GM18511 (cell line): ENCODE results near the gene EXO5.
"Not testable (repeated sequence)": the region's sequence is repeated elsewhere in the genome, so short reads cannot be mapped to it uniquely, and the experiment has no call there.

Experiments used
- ATAC-seq: cut with Tn5 transposase; IDR thresholded peaks from one replicate; pipeline ENCODE4 v1.9.1; 2021; ENCODE audit warnings: mild to moderate bottlenecking, moderate library complexity; ENCODE audit not compliant: unreplicated experiment

EXO5 gene

GRCh38 chr1:40508375-40509341, at the start of gene EXO5:
Gene EXO5, plus strand, starts transcription at chr1:40508767. Its CDS starts 5,778 bp downstream, at chr1:40514545.
- ATAC-seq: peak; percentile 95

GRCh38 chr1:40462956-40463590, 45.5 kb upstream of the EXO5 start:
- no peak for ATAC-seq

- ATAC-seq: no peak
These were observed 39.2 kb upstream of the EXO5 start for GRCh38 chr1:40469327-40469726.

- no peak for ATAC-seq
These were observed 33.3 kb upstream of the EXO5 start for GRCh38 chr1:40475268-40475667.

GRCh38 chr1:40476924-40477677, 31.5 kb upstream of the EXO5 start, which contains the start of gene ZFP69:
Gene ZFP69, plus strand, starts transcription at chr1:40477290. Its CDS starts 2,072 bp downstream, at chr1:40479362.
- ATAC-seq: peak; percentile 70

- ATAC-seq: peak; percentile 37
These were observed 30.9 kb upstream of the EXO5 start for GRCh38 chr1:40477678-40478053.

- no peak for ATAC-seq
These were observed 30.3 kb upstream of the EXO5 start for GRCh38 chr1:40478276-40478675.

GRCh38 chr1:40479156-40479555, 29.4 kb upstream of the EXO5 start:
- no peak for ATAC-seq

GRCh38 chr1:40495315-40495903, 13.2 kb upstream of the EXO5 start:
- ATAC-seq: no peak

GRCh38 chr1:40502651-40503050, 5.9 kb upstream of the EXO5 start:
- not testable (repeated sequence) for ATAC-seq

- no peak for ATAC-seq
These were observed 594 bp upstream of the EXO5 start for GRCh38 chr1:40507973-40508372.

GRCh38 chr1:40519517-40519916, 10.9 kb downstream of the EXO5 start:
- no peak for ATAC-seq

GRCh38 chr1:40530735-40531380, 22.3 kb downstream of the EXO5 start:
- ATAC-seq: no peak

GRCh38 chr1:40531381-40532061, 23.0 kb downstream of the EXO5 start, which contains the start of gene ZNF684:
Gene ZNF684, plus strand, starts transcription at chr1:40531637. Its CDS starts 1,530 bp downstream, at chr1:40533167.
- ATAC-seq: peak; percentile 95

- ATAC-seq: no peak
These were observed 23.5 kb downstream of the EXO5 start for GRCh38 chr1:40532062-40532389.

GRCh38 chr1:40532844-40533424, 24.4 kb downstream of the EXO5 start:
- ATAC-seq: no peak

- no peak for ATAC-seq
These were observed 26.0 kb downstream of the EXO5 start for GRCh38 chr1:40534589-40534988.

GRCh38 chr1:40535732-40536131, 27.2 kb downstream of the EXO5 start:
- ATAC-seq: no peak

- ATAC-seq: no peak
These were observed 30.8 kb downstream of the EXO5 start for GRCh38 chr1:40539338-40539737.
